GM18861 (cell line): ENCODE measurements around the gene SV2B.

Source experiments
- ATAC-seq: cut with Tn5 transposase; IDR thresholded peaks from one replicate; pipeline ENCODE4 v1.9.1; 2021; ENCODE audit not compliant: unreplicated experiment

SV2B gene

GRCh38 chr15:91186904-91187656 is 87.0 kb downstream of the SV2B start:
- ATAC-seq = no peak

DNA sequence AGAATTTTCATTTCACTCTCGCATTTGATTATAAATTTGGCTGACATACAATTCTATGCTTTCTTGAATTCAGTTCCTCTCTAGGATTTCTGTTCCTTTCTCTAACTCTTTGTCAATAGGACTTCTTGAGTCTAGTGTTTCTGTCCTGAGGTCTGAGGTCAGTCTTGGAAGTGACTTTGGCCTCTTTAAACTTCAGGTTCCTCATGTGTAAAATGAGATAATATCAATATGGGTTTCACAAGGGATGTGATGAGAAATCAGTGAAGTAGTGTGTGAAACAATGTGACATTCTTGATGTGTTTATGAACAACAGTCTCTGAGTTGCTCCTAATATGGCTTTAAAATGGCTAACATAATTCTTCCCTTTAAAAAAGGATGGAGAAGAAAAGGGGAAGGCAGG is 92.2 kb downstream of the SV2B start:
- ATAC-seq = no peak

DNA sequence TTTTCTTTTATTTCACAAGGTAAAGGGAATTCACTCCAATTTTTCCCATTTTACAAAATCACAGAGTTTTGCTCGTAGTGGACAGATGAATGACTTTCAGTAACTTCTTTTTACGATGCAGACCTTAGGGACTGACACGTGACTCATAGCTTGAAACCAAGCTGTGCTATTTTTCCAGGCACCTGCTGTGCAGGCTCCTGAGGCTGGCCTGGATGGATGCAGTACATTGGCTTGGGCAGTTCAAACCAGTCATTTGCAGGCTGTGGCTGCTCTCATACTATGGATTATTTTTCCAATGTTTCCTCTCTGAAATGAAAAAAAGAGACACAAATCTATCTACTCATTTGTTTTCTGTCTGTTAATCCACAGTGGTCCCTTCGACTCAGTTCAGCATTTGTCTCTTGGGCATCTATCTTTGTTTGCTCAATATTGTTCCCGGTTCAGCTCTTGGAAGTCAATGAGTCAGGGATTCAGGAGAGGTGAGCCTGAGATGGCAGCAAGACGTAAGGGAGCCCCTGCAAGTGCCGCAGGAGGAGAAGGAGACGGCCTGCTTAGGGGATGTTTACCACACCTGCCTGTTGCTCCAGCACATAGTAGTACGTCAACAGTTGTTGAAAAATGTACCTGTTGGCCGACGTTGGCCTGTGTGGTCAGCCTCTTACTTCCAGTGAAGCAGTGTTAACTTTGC is 92.8 kb downstream of the SV2B start:
- ATAC-seq = no peak

GRCh38 chr15:91193378-91193720 is 93.3 kb downstream of the SV2B start:
- no peak for ATAC-seq

- ATAC-seq = no peak
Measured at GRCh38 chr15:91196127-91196526, 96.1 kb downstream of the SV2B start.

DNA sequence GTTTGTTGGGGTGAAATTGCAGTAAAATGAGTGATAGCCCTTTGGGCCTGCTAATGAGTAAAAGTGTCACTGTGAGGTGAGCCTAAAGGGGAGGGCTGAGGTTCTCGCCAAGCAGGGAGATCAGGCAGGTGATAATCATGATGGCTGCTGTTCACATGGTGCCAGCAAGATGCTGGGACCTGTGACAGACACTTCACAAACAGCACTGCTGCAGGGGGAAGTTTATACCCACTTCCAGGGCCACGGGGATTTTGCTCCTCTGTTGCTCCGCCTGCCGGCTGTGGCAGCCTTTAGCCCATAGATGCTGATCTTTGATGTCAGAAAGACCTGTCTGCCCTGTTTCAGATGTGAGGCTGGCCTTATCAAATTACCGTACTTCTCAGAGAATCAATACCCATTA is 96.7 kb downstream of the SV2B start:
- ATAC-seq = no peak

GRCh38 chr15:91199511-91199910 is 99.5 kb downstream of the SV2B start:
- ATAC-seq = no peak

GRCh38 chr15:91200101-91200754 is 100.2 kb downstream of the SV2B start:
- ATAC-seq = no peak

- no peak for ATAC-seq
Measured at GRCh38 chr15:91202510-91203102, 102.5 kb downstream of the SV2B start.

- ATAC-seq = no peak
Measured at GRCh38 chr15:91203619-91204203, 103.7 kb downstream of the SV2B start.

DNA sequence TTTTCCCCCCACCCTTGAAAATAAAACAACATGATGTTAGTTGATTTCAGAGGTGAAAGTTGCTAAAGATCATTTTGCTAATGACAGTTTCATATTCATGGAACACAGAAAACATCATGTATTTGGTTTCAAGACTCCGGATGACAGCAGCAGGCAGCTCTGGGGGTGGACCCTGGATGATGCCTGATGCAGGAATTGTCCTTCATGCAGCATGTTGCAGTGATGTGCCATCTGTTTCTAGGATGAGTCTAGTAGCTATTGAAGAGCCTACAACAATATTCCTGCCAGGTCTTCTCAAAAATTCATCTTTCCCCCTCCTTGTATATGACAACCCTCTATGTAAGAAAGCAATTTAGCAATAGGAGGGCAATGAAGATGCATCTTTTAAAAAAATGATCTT is 108.3 kb downstream of the SV2B start:
- no peak for ATAC-seq

- no peak for ATAC-seq
Measured at GRCh38 chr15:91209318-91209717, 109.3 kb downstream of the SV2B start.

- no peak for ATAC-seq
Measured at GRCh38 chr15:91209726-91210125, 109.7 kb downstream of the SV2B start.

- ATAC-seq = no peak
Measured at GRCh38 chr15:91214675-91215590, 114.9 kb downstream of the SV2B start.

DNA sequence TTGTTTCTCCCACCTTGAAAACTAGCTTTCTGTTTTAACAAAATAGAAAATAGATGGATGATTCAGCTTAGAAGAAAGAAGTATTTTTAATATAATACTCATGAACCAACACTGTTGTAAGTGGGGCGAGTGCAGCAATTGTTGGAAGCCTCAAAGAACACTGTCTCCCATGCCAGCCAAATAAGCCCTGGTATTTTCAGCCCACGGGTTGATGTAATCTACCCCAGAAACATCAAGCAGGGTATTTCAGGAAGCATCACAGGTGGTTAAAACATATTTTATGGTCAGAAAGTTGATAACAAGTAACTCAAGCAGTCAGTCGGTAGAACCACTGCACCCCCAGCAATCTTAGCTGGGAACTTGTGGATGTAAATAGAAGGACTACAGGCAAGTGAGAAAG is 115.9 kb downstream of the SV2B start:
- ATAC-seq = no peak

DNA sequence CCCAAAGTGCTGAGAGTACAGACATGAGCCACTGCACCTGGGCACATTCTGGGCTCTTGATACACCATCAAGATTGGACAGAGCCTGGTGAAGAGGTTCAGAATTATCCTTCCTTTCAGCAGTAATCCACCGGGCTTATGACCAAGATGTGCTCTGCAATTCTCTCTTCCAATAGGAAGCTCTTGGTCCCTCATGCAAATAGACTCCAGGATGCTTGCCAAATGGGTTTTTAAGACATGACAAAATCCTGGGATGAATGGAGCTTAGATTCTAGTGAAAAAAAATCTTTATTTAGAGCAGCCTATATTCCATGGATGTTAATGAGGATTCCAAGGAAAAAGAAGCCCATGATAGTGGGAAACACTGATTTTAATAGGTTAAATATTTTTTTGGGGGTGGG is 119.1 kb downstream of the SV2B start:
- ATAC-seq = no peak

DNA sequence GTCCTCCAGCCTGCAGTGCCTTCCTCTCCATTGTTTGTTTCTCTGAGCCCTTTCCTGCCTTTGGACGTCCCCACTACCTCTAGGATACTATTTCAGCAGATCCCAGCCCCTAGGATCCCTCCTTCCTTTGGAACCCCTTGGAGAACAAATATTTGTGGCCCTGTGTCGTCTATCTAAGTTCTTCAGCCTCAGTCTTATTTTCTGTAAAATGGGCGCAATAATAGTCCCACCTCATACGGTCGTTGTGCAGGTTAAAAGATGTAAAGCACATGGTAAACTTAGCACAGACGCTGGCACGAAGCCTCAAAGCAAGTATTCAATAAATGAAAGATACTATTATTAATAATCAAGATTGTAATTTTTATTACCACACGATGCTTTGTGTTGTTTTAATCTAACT is 122.0 kb downstream of the SV2B start:
- no peak for ATAC-seq

DNA sequence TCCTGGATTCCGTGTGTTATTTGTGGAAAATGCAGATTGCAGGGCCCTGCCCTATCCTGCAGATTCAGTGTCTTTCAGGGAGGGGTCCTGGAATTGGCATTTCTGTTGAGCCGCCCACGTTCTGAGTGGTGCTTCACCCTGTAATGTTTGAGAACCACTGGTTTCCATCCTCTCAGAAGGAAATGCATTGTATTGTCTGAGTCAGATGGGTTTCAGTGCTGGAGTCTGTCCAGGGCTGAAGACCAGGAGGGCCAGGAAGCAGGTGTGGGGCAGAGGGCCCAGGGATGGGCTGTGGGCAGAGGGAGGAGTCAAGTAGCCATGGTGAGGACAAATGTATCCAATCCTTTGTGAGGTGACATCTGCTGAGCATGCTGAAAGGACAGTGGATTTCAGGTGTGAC is 123.8 kb downstream of the SV2B start:
- ATAC-seq = no peak

GRCh38 chr15:91224755-91225380 is 124.8 kb downstream of the SV2B start:
- no peak for ATAC-seq

- ATAC-seq = no peak
Measured at GRCh38 chr15:91225741-91226140, 125.7 kb downstream of the SV2B start.
